HG03060 (cell line): ENCODE measurements around the gene MIOX.

ENCODE experiments used
- ATAC-seq: cut with Tn5 transposase; IDR thresholded peaks from one replicate; pipeline ENCODE4 v1.9.1; 2021; ENCODE audit warnings: low read depth, moderate number of reproducible peaks; ENCODE audit not compliant: unreplicated experiment

MIOX gene

GRCh38 chr22:50471962-50472361, 14.7 kb upstream of the MIOX start:
- ATAC-seq = no peak

DNA sequence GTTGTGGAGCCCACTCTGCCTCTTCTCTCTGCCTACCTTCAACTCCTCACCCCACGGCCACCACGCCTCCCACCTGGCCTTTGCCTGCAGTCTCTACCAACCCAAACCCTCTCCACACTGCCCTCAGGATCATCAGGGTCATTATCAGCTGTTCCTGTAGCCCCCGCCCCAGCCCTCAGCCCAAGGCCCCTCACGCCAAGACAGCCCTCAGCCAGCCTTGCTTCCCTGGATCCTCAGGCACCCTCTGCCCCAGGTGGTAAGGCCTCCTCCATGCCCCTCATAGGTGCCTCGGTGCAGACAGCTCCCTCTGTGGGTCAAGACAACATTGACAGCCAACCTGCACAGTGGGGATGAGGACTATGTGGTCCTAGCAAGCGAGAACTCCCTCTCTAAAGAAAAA, 13.6 kb upstream of the MIOX start:
- ATAC-seq = no peak

DNA sequence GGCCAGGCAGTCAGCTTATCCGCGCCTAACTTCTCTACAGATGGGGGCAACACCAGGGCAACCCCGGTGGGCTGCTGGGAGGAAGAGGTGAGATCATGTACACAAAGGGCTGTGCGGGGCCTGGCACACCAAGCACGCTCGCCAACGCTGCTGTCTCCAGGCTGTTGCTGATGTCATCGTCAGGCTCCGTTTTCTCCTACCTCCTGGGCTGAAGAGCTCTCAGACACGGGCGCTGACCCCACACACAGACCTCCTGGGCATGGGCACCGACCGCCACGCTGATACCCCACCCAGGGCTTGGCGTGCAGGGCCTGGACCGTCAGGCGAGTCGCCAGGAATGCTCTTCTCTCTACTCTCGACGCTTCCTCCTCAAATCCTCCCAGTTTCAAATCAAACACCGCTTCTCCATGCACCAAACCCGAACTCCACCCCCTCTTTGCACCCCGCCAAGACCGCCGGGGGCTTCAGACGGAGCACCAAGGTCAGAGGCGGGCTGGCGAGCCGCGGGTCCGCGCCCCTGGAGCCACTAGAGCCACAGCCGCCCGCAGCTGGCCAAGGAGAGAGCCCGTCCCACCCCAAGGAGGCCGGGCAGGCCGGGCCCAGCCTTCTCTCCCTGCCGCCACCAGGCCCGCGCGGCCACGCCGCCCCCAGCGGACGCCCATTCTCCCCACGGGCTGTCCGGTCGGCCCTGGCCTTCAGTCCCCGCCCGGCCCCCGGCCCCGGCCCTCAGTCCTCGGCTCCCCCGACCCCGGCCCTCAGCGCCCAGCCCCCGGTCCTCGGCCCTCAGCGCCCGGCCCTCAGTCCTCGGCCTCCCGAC, 12.6 kb upstream of the MIOX start:
- ATAC-seq = no peak

GRCh38 chr22:50474710-50475651, 11.7 kb upstream of the MIOX start, which contains the start of gene SBF1:
TSS of gene SBF1 (minus strand) at chr22:50475035. CDS start at chr22:50474840, 195 bp downstream.
- no peak for ATAC-seq

- ATAC-seq = no peak
These were observed 11.0 kb upstream of the MIOX start for GRCh38 chr22:50475652-50476002.

- ATAC-seq = no peak
These were observed 9.8 kb upstream of the MIOX start for GRCh38 chr22:50476868-50477267.

- ATAC-seq = no peak
These were observed 8.7 kb upstream of the MIOX start for GRCh38 chr22:50477923-50478322.

DNA sequence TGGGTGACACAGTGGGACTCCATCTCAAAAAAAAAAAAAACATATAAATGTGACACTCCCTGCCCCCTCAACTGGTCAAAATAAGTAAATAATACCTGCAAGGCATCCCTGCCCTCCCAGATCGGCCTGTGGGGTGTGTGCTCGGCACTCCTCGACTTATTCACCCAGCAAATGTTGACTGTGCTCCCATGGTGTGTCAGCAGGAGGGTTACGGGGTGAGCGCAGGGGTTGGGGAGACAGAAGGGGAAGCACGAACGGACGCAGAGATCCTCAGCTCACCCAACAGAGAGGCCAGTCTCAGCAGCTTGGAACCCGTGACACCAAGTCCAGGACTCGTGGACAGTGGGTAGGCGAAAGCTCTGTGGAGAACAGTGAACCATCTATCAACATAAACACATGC, 6.9 kb upstream of the MIOX start:
- ATAC-seq = no peak

GRCh38 chr22:50481045-50481439, 5.6 kb upstream of the MIOX start:
- ATAC-seq = no peak

- ATAC-seq = no peak
These were observed 5.1 kb upstream of the MIOX start, which contains the start of gene ADM2 for GRCh38 chr22:50481440-50482106. TSS of gene ADM2 (plus strand) at chr22:50481543. CDS start at chr22:50481848, 305 bp downstream.

DNA sequence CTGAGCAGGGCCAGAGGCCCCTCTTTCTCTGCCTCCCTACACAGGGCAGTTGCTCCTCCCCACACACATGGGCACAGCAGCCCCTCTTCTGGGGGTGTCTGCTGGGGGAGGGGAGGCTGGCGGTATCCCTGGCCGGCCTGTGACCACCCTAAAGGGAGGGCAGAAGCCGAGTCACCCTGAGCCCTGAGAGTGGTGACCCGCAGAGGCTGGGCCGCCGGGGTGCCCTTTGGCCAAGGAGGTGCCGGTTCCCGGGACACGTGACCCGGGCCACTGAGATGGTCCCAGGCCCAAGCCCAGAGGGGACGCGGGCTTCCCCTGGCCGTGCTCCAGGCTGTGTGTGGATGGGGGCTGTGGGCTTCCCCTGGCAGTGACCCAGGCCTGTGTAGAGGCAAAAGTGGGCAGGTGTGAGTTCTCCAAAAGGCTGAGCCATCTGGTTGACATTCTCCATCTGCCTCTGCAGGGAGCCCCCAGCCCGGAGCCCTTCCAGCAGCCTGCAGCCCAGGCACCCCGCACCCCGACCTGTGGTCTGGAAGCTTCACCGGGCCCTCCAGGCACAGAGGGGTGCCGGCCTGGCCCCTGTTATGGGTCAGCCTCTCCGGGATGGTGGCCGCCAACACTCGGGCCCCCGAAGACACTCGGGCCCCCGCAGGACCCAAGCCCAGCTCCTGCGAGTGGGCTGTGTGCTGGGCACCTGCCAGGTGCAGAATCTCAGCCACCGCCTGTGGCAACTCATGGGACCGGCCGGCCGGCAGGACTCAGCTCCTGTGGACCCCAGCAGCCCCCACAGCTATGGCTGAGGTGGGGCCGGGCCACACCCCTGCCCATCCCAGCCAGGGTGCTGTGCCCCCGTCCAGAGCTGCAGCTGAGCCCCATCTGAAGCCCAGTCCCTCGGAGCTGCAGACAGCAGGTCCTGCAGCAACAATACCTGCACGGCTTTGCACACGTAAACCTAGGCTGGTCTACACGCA, 4.3 kb upstream of the MIOX start:
- no peak for ATAC-seq

DNA sequence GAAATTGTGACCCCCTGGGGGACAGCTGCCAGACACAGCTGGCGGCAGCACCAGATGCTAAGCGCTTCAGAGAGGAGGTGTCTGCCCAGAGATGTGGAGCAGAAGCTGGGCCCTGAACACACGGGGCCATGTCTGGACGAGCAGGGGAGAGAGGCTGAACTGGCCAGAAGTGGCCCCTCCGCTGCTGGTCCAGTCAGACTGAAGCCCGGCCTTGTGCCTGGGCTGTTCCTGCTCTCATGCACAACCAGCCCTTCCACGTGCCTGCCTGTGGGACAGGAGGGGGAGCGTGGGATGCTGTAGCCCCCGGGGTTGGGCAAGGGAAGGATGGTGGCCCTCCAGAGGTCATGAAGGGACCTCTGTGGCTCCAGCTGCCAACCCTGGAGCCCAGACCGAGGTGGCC, 3.6 kb upstream of the MIOX start:
- no peak for ATAC-seq

DNA sequence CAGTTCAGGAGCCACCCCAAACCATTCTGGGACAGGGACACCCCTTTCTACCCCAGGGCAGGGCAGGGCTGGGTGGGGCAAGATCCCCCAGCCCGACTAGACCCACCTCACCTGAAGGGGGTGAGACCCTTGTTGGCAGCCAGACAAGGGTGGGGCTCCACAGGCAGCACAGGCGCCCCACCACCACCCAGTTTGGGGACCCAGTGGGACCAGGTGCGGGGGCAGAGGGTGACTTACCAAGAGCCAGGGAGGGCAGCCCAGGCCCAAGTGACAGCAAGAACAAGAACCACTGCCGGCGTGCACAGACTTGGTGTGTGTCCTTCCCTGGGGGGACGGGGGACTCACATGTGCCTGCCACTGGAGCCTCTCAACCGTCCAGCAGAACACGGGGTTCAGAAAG, 3.1 kb upstream of the MIOX start:
- ATAC-seq = no peak

DNA sequence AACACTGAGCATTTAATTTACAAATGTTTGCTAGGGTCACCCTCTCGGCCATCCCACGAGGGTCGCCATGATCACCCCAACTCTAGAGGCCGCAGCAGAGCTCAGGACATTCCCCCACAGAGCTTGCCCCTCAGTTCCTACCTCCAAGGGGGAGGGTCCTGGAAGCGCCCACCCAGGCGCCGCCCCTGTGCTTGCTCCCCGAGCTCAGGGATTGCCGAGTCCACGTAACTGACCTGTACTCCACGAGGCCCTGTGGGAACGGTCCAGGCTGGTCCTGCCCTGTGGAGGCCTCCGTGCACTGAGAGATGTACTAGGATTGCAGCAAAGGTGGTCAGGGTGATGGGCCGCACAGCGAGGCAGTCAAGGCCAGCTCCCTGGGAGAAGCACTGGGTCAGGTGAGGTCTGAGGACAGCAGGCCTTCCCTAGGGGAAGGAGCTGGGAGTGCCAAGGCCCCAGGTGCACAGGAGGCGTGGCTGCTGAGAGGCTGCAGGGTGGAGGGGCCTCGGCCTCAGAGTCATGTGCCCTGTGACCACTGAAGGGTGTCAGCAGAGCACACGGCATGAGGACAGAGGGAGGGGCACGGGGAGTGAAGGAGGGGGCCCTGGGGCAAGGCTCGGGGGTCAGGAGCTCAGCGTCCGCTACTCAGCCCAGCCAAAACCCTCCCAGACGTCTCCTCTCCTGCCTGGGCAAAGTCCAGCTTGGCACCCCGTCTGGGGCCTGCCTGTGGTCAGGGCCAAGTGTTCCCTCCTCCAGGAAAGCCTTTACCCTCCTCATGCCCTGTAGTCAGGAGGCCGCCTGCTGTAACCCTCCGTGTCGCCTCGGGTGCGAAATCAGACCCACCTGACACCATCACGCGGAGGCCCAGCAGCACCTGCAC, 2.4 kb upstream of the MIOX start:
- no peak for ATAC-seq

- no peak for ATAC-seq
These were observed 1.2 kb upstream of the MIOX start for GRCh38 chr22:50485221-50486131.

DNA sequence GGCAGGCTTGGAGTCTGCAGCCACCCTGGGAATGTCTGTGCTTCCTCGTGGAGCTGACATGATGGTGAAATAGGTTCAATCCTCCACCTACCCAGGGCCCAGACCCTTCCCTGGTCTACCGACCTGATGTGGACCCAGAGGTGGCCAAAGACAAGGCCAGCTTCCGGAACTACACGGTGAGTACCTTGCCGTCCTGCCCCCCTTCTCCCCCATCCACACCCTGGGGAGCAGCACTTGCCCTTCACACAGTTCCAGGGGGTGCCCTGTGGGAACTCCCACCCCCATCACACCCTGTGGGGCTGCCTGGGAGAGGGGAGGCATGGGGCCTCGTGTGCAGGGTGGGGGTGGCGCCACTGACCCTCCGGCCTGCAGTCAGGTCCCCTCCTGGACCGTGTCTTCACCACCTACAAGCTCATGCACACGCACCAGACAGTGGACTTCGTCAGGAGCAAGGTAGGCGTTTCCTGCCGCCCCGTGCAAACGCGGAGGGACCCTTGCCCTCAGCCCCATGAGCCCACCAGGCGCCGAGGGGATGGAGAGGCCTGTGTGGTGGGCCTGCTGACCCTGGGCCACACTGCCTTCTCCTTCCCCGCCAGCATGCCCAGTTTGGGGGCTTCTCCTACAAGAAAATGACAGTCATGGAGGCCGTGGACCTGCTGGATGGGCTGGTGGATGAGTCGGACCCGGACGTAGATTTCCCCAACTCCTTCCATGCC, 789 bp downstream of the MIOX start:
- ATAC-seq = no peak

DNA sequence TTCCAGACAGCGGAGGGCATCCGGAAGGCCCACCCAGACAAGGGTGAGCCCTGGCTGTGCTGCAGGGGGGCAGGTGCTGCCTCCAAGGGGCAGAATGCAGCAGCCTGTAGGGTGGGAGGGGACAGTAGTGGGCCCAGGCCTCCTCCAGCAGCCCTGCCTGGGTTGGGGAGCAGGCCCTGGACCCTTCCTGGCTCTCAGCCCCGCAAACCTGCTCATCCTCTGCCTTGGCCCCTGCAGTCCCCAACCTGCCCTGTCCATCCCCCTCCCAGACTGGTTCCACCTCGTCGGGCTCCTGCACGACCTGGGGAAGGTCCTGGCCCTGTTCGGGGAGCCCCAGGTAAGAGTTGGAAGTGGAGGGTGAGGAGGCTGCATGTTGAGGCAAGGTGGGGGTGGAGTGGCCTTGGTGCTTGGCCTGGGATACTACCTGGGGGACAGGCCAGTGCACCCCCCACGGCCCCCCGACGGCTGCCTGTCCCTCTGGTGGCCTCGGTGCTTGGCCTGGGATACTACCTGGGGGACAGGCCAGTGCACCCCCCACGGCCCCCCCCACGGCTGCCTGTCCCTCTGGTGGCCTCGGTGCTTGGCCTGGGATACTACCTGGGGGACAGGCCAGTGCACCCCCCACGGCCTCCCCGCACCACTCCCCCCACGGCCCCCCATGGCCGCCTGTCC, 1.5 kb downstream of the MIOX start:
- no peak for ATAC-seq
